Measurements from ENCODE around the gene VTI1B. TPM values are rescaled to one million over a fixed set of nuclear protein-coding genes. Genes with fewer than 3 reads are reported as not detected.

The VTI1B gene
- total RNA-seq, 1 donor from 2014 or later: 40.4 TPM

Small RNA genes within 50 kb of the gene (small RNA-seq; reads per million reads assigned to genes)
- not detected for gene AL132640.3
- gene RF00019: not detected
- not detected for gene RN7SL369P
- gene RNA5SP386: not detected

Other genes starting within 250 kb of the VTI1B start
- gene TMEM229B, start 185.9 kb downstream of the VTI1B start, total RNA-seq: 22.4 TPM
- 7.3 TPM for gene PLEKHH1, start 141.3 kb downstream of the VTI1B start, total RNA-seq
- gene PIGH, start 74.4 kb downstream of the VTI1B start, total RNA-seq: 29.8 TPM
- gene ARG2, start 54.7 kb downstream of the VTI1B start, total RNA-seq: 59.1 TPM
- 128 TPM for gene RDH11, start 21.1 kb upstream of the VTI1B start, total RNA-seq
- 0.82 TPM for gene RDH12, start 27.3 kb upstream of the VTI1B start, total RNA-seq
- 14.7 TPM for gene ZFYVE26, start 142.0 kb upstream of the VTI1B start, total RNA-seq
- 5.3 TPM for gene RAD51B, start 145.1 kb upstream of the VTI1B start, total RNA-seq

All from frontal cortex (tissue), 1 donor.